Gastrocnemius medialis (tissue), 4 donors: Measurements from ENCODE around the gene CTBP1. TPM values are rescaled to one million over a fixed set of nuclear protein-coding genes. Genes with fewer than 3 reads are reported as not detected.

Experiments used
- ATAC-seq, 2 donors: fragments of 150-250 bp; one replicate each; pipeline ENCODE4 v1.9.1; 2016
- DNase-seq, 2 donors: peaks; one replicate each; pipeline ENCODE4 v3.0.0-alpha.2; 2019
- H3K27ac ChIP-seq, 4 donors: fragments of 200-600 bp; sonication (generic); 1 replicate in 1 of 4; 2 replicates in 3 of 4; pipeline ENCODE4 v1.5.1; 2016 to 2018; ENCODE audit warnings: mild to moderate bottlenecking in 2 of 4, moderate library complexity in 1 of 4
- H3K27me3 ChIP-seq, 3 donors: fragments of 200-600 bp; sonication (generic) in 2 of 3; 1 replicate in 1 of 3; 2 replicates in 2 of 3; pipeline versions ENCODE4 v1.5.1 to v1.6.0; 2016 to 2019; ENCODE audit warnings: mild to moderate bottlenecking in 1 of 3, moderate library complexity in 1 of 3
- H3K36me3 ChIP-seq, 2 donors: fragments of 200-600 bp; sonication (generic) in 1 of 2; one replicate each; pipeline ENCODE4 v1.5.1; 2017 to 2018
- H3K4me1 ChIP-seq, 2 donors: fragments of 200-600 bp; sonication (generic) in 1 of 2; one replicate each; pipeline ENCODE4 v1.5.1; 2016 to 2017; ENCODE audit warnings: mild to moderate bottlenecking in 2 of 2
- H3K4me3 ChIP-seq, 4 donors: fragments of 200-600 bp; sonication (generic) in 3 of 4; 1 replicate in 1 of 4; 2 replicates in 3 of 4; pipeline ENCODE4 v1.5.1; 2016 to 2019; ENCODE audit warnings: mild to moderate bottlenecking in 2 of 4
- H3K9me3 ChIP-seq, 3 donors: fragments of 200-600 bp; sonication (generic) in 2 of 3; 1 replicate in 1 of 3; 2 replicates in 2 of 3; pipeline ENCODE4 v1.5.1; 2016 to 2019
- CTCF ChIP-seq, 5 experiments: fragments of 450-650 bp in 3 of 5; fragments of 200-600 bp in 2 of 5; sonication (generic) in 2 of 5; IDR thresholded peaks in 4 of 5; conservative IDR thresholded peaks in 1 of 5; 1 replicate in 4 of 5; 2 replicates in 1 of 5; pipeline ENCODE4 v1.5.1; 2016 to 2019; ENCODE audit warnings: antibody characterized with exemption in 5 of 5, mild to moderate bottlenecking in 3 of 5, moderate library complexity in 3 of 5
- POLR2A ChIP-seq, 2 donors: fragments of 450-650 bp; IDR thresholded peaks; one replicate each; pipeline ENCODE4 v1.6.1; 2017; ENCODE audit warnings: antibody characterized with exemption in 2 of 2, mild to moderate bottlenecking in 2 of 2, moderate library complexity in 2 of 2
- in situ Hi-C, 4 donors: fragments of 200-750 bp; cut with MboI; loops; one replicate each; pipeline versions ENCODE4 v1.15.0 to v1.8.0; 2017; ENCODE audit warnings: low sequenced_read_pairs in 4 of 4
- intact Hi-C: fragments of 100-400 bp; cut with DNase I; formaldehyde crosslinking; loops from one replicate; pipeline ENCODE4 v1.15.1; 2023; ENCODE audit warnings: low total_unique reads
- total RNA-seq, 4 donors: library from RNA; depleted of rRNA; stranded (reverse); fragments of >200 nt; gene quantifications; one replicate each; pipeline versions ENCODE4 v1.1.0 to v1.2.3, GENCODE V29; 2016

Gene CTBP1
- total RNA-seq, 4 donors from 2014 or later = 126 to 224 (median 169) TPM

- H3K36me3 ChIP-seq = no peaks in the 10 kb centered on the region
- peaks cover 4 to 21% (median 9%) of the 10 kb centered on the region in 3 donors for H3K27me3 ChIP-seq
- TF ChIP-seq POLR2A (IDR thresholded peaks at IDR 0.05) (no peak), CTCF (IDR thresholded peaks at IDR 0.05 in 4 of 5, conservative IDR thresholded peaks at IDR 0.05 in 1 of 5) (no peak)
- H3K4me3 ChIP-seq = peak overlapping the region; percentile 28 to 42 (median 38)
- H3K9me3 ChIP-seq = no peaks in the 10 kb centered on the region
- peak overlapping the region; percentile 49 to 91 (median 86) for H3K27ac ChIP-seq
- DNase-seq (no peak), ATAC-seq (no peak)
- H3K4me1 ChIP-seq = peaks cover 39 to 47% of the 10 kb centered on the region in 2 donors
- intact Hi-C loops = loop anchor here (5.0 to 10.0 kb wide), 2 partner anchors 176 to 487 kb away; partner anchors contain the start of genes SLC49A3 and UVSSA
- in situ Hi-C loops = no loop called here
Measured at GRCh38 chr4:1171311-1172227, 77.4 kb downstream of the CTBP1 start.

GRCh38 chr4:1170976-1171310, 78.0 kb downstream of the CTBP1 start:
- Histone ChIP-seq H3K36me3 (no peaks in the 10 kb centered on the region), H3K4me1 (peaks cover 38 to 47% of the 10 kb centered on the region in 2 donors), H3K27me3 (peaks cover 4 to 21% (median 9%) of the 10 kb centered on the region in 3 donors), H3K27ac (no peak overlapping the region), H3K4me3 (peak overlapping the region; percentile 28 to 42 (median 38)), H3K9me3 (no peaks in the 10 kb centered on the region)
- DNase-seq = no peak
- in situ Hi-C loops = no loop called here
- ATAC-seq = no peak
- no peak for TF ChIP-seq CTCF (IDR thresholded peaks at IDR 0.05 in 4 of 5, conservative IDR thresholded peaks at IDR 0.05 in 1 of 5)
- TF ChIP-seq POLR2A (IDR thresholded peaks at IDR 0.05) = no peak
- intact Hi-C loops = loop anchor here (5.0 to 10.0 kb wide), 2 partner anchors 176 to 486 kb away; partner anchors contain the start of genes SLC49A3 and UVSSA

- in situ Hi-C loops (no loop called here), intact Hi-C loops (loop anchor here (5.0 to 10.0 kb wide), 2 partner anchors 177 to 486 kb away; partner anchors contain the start of genes SLC49A3 and UVSSA)
- no peak for DNase-seq
- Histone ChIP-seq H3K36me3 (no peaks in the 10 kb centered on the region), H3K27ac (no peak overlapping the region), H3K4me3 (no peak overlapping the region), H3K4me1 (peaks cover 36 to 44% of the 10 kb centered on the region in 2 donors), H3K9me3 (no peaks in the 10 kb centered on the region), H3K27me3 (peaks cover 4 to 21% (median 9%) of the 10 kb centered on the region in 3 donors)
- no peak for ATAC-seq
- TF ChIP-seq CTCF (IDR thresholded peaks at IDR 0.05 in 4 of 5, conservative IDR thresholded peaks at IDR 0.05 in 1 of 5) (no peak), POLR2A (IDR thresholded peaks at IDR 0.05) (no peak)
Measured at GRCh38 chr4:1170156-1170975, 78.6 kb downstream of the CTBP1 start.

GRCh38 chr4:1169691-1170096, 79.2 kb downstream of the CTBP1 start:
- intact Hi-C loops (loop anchor here (5.0 to 10.0 kb wide), 2 partner anchors 178 to 485 kb away; partner anchors contain the start of genes SLC49A3 and UVSSA), in situ Hi-C loops (loop anchor here in 1 of 4 donors (10.0 kb wide), 1 partner anchor 95 kb away; no protein-coding TSS in a partner anchor)
- peaks cover 30 to 38% of the 10 kb centered on the region in 2 donors for H3K4me1 ChIP-seq
- H3K27me3 ChIP-seq = peaks cover 4 to 21% (median 9%) of the 10 kb centered on the region in 3 donors
- no peak for TF ChIP-seq CTCF (IDR thresholded peaks at IDR 0.05 in 4 of 5, conservative IDR thresholded peaks at IDR 0.05 in 1 of 5)
- DNase-seq (no peak), ATAC-seq (no peak)
- H3K4me3 ChIP-seq = no peak overlapping the region
- H3K9me3 ChIP-seq = no peaks in the 10 kb centered on the region
- H3K27ac ChIP-seq = no peak overlapping the region
- H3K36me3 ChIP-seq = no peaks in the 10 kb centered on the region
